T-helper 1 cell treated with Interleukin-12 subunit alpha and Interleukin-12 subunit beta and Interleukin-4 antibody, amounts not matched to agents 30 ng/mL and 1 ng/mL, for 36 hours (primary cell): ENCODE data around the gene BCL2L13. TPM values are rescaled to one million over a fixed set of nuclear protein-coding genes. Genes with fewer than 3 reads are reported as not detected.
"Not testable (repeated sequence)": the region's sequence is repeated elsewhere in the genome, so short reads cannot be mapped to it uniquely, and the experiment has no call there.

ENCODE experiments used
- intact Hi-C: fragments of 100-400 bp; cut with micrococcal nuclease; formaldehyde crosslinking; loops from one replicate; pipeline ENCODE4 v1.15.1; 2024
- total RNA-seq: library from RNA; stranded (reverse); gene quantifications from 2 replicates; pipeline ENCODE4 v1.2.3, GENCODE V29; 2022

Gene BCL2L13
- total RNA-seq, 1 donor from 2014 or later: 31.6 TPM

DNA sequence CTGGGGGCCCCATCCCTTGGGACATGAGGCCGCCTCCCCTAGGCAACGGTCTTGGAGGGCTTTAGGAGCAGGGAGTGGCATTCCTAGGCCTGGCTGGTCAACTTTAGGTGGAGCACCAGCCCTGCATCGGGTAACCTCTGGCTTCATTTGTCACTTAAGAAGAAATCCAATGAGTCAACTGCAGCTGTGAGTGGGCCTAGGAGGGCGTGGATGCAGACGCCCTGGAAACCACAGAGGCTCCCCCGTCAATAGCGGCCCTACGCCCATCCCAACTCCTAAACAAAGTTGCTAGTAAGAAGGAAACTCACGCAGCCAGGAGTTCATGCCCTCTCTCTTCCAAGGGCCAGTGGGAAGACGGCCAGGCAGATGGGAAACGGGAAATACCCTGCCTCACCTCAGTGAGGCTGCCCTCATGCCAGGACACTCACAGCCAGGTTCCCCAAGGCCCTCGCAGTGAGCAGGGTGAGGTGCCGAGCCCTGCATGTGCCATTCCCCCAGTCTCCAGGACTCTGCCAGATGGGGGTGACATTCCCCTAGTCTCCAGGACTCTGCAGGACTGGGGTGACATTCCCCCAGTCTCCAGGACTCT is 114.9 kb downstream of the BCL2L13 start:
- intact Hi-C loops: no loop called here

DNA sequence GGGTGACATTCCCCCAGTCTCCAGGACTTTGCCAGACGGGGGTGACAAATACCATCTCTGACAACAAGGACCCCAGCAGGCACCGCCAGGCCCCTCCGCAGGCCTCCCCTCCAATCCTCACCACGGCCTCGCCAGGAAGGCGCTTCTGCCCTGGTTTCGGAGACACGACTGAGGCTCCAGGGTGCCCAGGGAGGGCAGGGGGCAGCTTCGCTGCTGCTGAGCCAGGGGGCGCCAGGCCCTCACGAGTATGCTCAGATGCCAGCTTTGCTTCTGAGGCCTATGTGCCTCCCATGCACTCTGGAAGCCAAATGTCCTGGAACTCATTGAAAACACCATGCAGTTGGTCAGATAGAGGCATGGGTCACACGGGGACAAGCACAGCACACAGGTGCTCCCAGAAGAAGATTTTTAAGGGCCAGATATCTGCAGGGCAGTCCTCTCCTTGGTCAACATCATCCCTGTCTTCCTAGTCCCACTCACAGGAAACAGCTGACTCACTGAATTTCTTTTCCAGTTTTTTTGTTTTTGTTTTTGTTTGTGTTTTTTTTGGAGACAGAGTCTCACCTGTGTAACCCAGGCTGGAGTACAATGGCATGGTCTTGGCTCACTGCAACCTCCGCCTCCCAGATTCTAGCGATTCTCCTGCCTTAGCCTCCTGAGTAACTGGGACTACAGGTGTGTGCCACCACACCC is 115.8 kb downstream of the BCL2L13 start:
- intact Hi-C loops: loop anchor here (1.0 kb wide), 1 partner anchor 322 kb away; no protein-coding TSS in a partner anchor

DNA sequence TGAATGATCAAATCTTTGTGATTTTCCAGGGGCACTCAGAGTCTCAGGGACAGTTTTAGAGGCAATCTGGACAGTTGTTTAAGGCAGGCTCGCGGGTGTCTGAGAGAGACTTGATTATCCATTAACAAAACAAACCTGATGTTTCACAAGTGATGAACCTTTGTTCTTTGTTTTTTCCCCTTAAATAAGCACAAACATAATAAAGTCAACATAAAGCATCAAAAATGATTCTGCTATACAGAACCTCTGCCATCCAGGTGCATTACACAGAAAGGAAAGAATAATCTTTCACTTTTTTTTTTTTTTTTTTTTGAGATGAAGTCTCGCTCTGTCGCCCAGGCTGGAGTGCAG is 122.6 kb downstream of the BCL2L13 start:
- intact Hi-C loops: no loop called here

DNA sequence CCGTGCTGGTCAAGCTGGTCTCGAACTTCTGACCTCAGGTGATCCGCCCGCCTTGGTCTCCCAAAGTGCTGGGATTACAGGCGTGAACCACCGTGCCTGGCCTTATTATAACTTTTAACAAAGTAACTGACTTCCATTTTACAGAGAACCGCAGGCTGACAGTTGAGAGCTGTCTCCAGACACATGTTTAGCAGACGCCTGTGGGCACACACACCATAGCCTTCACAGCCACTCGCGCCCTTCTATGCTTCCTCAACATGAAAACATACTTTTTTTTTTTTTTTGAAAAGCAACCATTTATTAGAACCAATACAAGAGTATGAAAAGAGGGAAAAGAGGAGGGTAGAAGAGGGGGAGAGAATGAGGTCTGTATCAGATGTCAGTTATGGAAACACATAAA is 124.9 kb downstream of the BCL2L13 start:
- intact Hi-C loops: not testable (repeated sequence)

DNA sequence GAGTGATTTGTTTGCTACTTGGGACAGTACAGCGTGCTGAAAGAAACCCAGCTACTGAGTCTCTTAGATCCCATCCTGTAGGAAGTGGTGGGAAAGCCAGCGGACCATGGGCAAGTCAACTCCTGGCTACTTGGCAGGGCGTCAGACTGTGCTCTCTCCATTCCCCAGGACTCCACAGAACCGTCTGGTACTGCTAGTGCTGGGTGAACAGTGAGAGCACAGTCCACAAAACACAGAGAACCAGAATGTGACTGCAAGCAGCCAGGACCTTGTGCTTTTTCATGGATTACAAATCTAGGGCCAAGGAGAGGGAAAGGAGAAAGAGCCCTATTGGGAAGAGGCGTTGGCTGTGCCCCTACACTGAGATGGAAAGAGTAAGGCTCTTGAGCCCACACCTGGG is 125.5 kb downstream of the BCL2L13 start:
- intact Hi-C loops: no loop called here

DNA sequence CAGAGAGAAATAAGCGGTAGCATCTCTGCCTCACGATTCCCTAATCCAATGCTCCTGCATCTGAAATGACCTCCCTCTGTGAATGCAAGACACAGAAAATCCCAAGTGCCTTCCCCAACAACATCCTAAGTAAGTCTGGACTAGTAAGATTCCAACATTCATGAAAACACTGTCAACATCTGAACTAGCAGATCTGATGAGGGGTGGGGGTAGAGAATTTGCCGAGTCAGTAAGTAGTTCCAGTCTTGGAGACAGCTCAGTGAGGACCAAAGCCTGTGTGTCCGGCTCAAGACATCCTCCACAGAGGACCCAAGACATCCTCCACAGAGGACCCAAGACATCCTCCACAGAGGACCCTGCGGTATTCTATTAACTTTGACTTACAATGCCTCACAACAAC is 126.3 kb downstream of the BCL2L13 start:
- intact Hi-C loops: loop anchor here (5.0 kb wide), 1 partner anchor 678 kb away; no protein-coding TSS in a partner anchor

DNA sequence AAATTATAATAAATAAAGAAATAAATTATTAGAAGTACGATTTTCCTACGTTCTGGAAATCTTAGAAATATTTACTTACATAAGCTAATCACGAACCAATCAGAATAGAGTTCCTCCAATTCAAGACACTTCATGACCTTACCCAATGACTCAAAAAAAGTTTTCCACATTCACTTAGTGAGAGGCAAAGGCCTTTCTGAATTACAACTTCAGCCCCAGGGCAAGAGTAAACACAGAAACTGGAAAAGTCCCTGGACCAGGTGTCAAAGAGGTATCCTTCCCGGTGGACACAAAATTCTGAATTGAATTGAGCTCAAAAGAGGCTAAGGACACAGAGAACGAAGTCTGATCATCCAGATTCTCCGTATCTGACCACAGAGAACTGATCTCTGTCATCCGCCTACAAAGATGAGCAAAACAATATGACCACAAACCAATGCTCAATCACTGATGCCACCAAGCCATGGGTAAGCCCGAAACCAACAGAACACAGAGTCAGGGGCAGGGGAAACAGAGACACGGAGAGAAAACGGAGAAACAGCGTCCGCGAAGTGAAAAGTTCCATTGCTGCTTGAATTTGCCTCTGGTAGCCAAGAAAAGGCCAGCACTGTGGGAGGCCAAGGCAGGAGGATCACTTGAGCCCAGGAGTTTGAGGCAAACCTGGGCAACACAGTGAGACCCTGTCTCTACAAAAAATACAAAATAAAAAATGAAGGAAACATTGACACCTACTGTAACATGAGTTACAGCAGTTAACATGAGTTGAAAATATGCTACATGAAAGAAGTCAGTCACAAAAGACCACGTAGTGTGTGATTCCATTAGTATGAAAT is 128.9 kb downstream of the BCL2L13 start:
- intact Hi-C loops: loop anchor here (1.0 to 5.0 kb wide), 4 partner anchors 10 to 680 kb away; no protein-coding TSS in a partner anchor

DNA sequence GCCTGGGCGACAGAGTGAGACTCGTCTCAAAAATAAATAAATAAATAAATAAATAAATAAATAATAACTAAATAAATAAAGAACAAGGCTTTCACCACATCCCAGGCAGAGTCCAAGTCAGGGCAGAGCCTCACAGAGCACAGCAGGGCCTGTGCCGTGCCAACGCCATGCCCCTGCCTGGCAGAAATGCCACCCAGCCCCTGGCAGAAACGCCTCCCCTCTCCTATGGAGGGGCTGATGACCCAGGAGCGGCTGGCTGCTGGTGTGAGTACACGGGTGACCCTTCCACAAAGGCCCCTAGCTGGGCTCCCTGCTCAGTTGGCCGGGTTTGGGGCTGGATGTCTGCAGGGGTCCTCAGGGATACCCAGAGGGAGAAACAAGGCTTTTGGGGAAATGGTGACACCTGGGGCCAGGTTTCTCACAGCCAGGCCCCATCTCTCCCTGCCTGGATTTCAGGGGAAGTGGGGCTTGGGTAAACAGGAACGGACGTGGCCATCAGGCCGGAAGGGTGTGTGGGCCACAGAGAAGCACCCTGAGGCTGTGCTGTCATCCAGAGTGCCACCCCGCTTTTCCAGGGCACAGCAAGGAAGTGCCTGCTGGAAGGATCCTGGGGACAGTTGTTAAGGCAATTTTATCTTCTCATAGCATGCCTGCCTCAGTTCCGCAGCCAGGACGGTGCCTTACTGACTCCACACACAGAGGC is 130.6 kb downstream of the BCL2L13 start:
- intact Hi-C loops: loop anchor here (2.0 to 5.0 kb wide), 2 partner anchors 34 to 682 kb away; no protein-coding TSS in a partner anchor

DNA sequence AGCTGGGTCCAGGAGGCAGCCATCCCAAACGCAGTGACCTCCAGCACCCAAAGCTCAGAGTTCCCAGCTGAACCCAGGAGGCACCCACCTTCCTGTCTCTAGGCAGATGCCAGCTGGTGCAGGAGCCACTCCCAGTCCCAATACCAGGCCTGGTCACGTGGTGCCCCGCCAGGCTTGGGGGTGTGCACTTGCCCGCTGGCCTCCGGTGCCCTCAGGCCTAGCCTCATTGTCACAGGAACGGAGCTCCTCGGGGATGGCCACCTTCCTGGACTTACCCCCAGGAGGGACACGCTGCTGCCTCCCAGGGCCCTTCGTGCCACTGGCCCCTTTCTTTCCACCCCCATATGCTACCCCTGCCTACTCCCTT is 131.1 kb downstream of the BCL2L13 start:
- intact Hi-C loops: loop anchor here (2.0 to 10.0 kb wide), 3 partner anchors 35 to 682 kb away; partner anchors contain the start of gene ADA2

DNA sequence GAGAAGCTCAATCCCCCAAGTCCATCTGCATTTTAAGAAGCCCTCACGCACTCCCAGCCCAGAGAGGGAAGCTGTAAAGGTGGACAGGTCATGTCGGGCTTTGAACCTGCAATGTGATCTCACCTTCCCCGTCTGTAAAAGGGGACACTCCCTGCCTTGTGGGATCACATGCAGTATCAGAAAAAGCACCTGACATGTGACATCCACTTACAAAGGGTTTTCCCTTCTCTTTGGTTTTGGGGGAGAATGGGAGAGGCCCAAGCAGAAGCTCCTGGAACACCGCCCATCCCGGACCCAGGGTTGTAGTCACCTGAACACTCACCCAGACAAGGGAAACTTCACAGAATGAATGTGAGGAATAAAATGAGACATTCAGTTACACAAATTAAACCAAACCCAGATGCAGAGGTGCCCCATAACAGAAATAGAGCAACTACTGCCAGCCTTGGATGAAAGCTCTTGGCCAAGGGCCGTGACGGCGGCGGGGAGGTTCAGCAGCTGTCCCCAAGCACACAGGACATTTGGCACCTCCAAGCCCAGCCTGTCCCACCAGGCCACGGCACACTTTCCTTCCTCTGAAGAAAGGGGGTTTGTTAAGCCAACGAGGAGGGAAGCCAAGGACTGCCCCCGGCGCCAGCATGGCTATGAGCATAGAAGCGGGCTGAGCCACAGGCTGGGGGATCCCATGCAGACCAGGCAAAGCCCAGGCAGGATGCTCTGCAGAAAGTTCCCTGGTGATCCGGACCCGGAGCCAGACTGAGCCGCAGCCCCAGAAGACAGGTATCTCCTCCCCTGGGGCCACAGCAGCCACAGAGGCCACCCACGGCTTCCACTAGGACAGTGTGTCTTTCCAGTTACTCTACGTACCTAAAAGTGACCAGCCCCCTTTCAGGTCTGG is 131.9 kb downstream of the BCL2L13 start:
- intact Hi-C loops: loop anchor here (10.0 kb wide), 1 partner anchor 556 kb away; the partner anchor contains the start of gene ADA2

DNA sequence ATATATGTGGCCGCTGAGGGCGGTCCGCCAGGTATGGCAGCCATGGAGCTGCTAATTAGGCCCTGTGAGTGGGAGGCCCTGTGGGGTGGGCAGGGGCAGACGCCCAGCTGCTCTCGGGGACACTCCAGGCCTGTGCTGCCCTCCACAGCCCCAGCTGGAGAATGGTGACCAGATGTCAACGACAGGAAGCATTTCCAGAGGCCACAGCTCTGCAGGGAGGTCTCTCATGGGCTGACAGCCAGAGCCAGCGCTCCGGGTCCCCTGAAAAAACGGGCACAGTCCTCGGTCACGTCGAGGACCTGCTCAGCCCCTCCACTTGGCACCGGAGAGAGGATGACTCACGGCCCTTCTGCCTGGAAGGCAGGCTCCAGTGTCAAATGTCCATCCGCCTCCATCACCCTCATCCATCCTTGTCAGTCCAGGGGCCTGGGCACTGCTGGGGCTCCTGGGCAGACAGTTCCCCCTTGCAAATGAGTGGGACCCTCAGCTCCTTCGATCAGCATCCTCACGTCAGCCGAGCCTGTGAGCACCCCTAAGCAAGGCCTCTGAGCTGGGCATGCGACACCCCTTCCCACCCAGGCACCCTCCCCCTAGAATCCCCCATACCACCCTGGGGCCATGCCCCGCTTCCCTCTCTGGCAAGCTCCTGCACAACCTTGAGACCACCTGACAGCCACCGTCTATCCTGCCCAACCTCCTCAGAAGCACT is 133.8 kb downstream of the BCL2L13 start:
- intact Hi-C loops: loop anchor here (10.0 kb wide), 1 partner anchor 558 kb away; the partner anchor contains the start of gene ADA2

DNA sequence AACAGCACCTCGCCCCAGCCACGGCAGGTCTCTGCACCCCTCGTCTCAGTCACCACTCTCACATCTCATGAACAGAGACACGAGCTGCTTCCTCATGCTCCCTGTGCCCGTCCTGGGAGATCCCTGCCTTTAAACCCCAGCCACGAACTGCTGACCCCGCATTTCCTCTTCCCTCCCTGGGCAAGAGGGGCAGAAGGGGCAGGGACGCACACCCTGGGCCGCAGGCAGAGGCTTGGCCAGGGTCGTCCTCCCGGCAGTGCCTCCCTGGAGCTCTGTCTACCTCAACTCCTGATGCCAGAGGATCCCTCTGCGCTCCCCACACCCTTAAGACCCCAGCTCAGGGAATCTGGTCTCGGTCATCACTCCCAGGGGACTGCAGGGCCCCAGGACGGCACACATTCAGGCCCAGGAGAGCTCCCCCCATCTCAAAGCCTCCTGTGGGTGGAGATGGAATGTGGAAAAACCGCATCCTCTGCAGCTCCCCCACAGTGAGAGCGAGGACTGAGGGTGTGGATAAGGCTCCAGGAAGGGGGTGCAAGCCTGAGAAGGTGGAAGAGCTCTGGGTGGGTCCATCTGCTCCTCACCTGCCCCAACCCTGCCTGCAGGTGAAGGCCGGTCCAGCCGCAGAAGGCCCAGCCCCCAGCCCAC is 134.5 kb downstream of the BCL2L13 start:
- intact Hi-C loops: loop anchor here (10.0 kb wide), 1 partner anchor 558 kb away; the partner anchor contains the start of gene ADA2

DNA sequence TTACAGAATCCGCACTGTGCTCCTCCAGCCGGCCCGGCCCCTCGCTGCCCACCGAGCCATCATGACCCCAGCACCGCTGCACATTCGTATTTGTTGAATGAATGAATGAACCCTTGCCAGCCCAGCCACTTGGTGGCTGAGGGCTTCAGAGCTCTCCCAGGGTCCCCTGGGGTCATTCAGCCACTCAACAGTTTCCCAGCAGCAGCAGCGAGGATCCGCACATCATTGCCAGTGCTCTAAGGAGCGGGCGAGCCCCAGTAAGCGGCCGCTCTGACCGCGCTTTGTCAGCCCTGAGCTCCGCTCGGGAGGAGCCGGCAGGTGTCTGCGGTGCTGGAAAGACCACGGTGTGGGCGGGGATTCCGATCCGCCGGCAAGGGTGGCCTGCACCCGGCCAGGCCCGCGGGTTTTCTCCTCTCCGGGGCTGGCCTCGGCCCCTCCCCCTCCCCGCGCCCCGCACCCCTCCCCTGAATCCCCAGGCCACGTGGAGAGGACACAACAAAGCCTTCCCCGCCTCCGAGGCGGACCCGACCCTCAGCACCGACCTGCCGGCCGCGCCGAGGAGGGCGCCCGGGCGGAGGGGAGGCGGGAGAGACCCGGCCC is 135.1 kb downstream of the BCL2L13 start:
- intact Hi-C loops: loop anchor here (10.0 kb wide), 1 partner anchor 559 kb away; the partner anchor contains the start of gene ADA2

DNA sequence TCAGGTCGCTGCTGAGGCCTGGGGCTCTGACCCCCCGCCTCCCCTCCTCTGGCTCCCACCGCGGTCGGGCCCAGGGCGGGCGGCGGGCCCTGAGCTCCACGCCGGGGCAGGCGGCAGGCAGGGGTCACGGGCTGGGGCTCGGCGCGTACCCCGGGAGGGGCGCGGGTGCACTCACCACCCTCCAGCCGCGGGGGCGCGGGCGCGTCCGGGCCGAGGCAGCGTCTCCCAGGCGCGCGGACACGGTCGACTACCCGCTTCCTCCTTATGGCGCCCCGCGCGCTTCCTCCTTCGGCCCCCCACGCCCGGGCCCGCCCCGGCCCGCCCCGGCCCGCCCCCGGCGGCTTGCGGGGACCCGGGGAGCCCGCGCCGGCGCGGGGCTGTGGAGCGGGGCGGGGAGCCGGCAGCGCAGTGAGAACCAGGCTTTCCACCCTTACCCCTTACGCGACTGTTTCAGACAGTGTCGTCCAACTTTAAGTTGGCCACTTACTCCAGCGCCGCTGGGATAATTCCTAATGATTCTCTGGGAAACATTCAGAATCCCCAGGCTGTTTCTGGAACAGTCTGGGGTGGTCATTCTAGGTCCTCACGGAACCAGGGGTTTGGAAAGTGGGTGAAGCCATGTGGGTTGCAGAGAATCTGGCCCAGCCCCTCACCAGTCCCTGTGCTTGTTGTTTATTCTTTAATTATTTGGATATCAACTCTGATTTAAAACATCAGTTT is 135.8 kb downstream of the BCL2L13 start, which contains the start of gene BID:
TSS of gene BID (minus strand) at position 264 of the 720 bp plus-strand sequence. CDS start 24,353 bp downstream, outside the sequence.
- intact Hi-C loops: loop anchor here (10.0 kb wide), 1 partner anchor 560 kb away; the partner anchor contains the start of gene ADA2

DNA sequence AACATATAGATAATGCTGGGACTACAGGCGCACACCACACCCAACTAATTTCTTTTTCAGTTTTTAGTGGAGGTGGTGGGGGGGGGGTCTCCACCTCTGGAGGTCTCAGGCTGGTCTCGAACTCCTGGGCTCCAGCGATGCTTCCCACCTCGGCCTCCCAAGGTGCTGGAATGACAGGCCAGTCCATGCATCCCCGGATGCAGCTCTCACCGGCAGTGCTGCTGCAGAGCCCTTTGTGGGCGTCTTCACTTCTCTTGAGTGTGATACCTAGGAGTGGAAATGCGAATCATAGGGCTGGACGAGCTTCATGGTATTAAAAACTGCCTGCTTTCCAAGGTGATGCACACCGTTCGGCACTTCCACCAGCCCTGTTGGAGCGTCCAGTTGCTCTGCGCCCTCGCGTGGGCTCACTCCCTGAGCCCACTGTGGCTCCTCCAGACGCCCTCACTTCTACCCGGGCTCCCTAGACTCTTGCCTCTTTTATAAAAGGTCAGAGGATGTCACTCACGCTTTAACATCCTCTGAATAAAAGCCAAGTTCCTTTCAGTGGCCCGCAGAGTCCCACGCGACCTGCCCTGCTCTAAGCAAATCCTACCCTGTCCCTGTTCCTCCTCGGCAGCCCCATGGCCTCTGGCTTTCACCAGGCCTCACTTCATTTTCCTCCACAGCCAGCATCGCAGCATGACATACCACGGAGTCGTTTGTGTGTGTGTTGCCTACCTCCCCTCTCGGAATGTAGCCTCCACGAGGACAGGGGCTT is 136.5 kb downstream of the BCL2L13 start:
- intact Hi-C loops: loop anchor here (5.0 to 10.0 kb wide), 2 partner anchors 377 to 560 kb away; partner anchors contain the start of genes ADA2 and USP18

DNA sequence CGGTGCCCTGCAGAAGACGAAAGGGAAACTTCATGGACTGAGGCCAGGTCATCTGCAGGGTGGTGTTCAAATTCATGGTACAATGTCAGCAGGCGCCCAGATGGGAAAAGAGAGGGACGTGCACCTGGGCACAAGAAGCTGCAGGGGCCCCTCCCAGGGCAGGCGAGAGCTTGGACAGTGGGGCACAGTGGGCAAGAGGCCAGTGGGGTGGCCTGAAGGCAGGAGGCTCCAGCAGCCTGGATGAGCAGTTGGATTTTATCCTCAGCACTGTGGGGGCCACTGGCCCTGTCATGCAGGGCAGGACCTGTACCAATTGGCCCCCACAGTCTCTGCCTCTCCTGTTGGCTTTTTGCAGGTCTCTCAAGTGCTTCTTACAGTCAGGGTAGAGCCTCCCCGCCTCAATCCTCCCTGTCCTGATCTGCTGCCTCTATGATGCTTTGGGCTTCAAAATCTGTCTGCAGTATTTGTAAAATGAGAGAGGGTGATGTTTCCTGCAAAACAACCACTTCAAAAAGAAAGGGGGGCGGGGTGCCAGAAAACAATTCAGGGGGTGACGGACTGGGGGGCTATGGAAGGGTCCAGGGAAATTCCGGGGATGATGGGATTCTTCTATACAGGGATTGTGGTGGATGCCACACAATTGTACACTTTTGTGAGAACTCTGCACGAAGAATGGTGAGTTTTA is 137.4 kb downstream of the BCL2L13 start:
- intact Hi-C loops: loop anchor here (2.0 to 10.0 kb wide), 4 partner anchors 137 to 617 kb away; partner anchors contain the start of genes ADA2, BCL2L13, HDHD5 and USP18
